Panc1 (cell line): Measurements from ENCODE around the gene CALD1. TPM values are rescaled to one million over a fixed set of nuclear protein-coding genes. Genes with fewer than 3 reads are reported as not detected.

ENCODE experiments used
- ATAC-seq: fragments of 200-7000 bp; cut with Tn5 transposase; 2 replicates; pipeline ENCODE4 v1.9.1; 2020; ENCODE audit warnings: mild to moderate bottlenecking, moderate library complexity
- BruUV-seq: library from RNA; stranded (reverse); fragments of 400-500 nt; replicated peaks from 2 replicates; lab custom pipeline; 2021; lab: Mats Ljungman, UMichigan
- CTCF ChIA-PET: fragments of 300-600 bp; sonication (Branson Sonifier 250); formaldehyde crosslinking; loops from one replicate; lab custom pipeline; 2022; ENCODE audit warnings: antibody characterized with exemption; lab: Charles Lee
- POLR2A ChIA-PET: fragments of 300-600 bp; sonication (Branson Sonifier 250); formaldehyde crosslinking; loops from one replicate; lab custom pipeline; 2022; ENCODE audit warnings: antibody characterized with exemption; lab: Charles Lee
- DNase-seq: peaks from one replicate; pipeline ENCODE4 v3.0.0-alpha.2; 2010; ENCODE audit warnings: low read depth, low spot score
- H3K27ac ChIP-seq: 2 replicates; pipeline ENCODE4 v1.5.1; 2011; ENCODE audit warnings: mild to moderate bottlenecking, low read length, inconsistent platforms
- H3K27me3 ChIP-seq: fragments of 200-500 bp; sonication (Bioruptor generic); 2 replicates; pipeline ENCODE4 v1.6.0; 2014; ENCODE audit warnings: low read length, inconsistent platforms; ENCODE audit not compliant: control insufficient read depth, insufficient read depth
- H3K36me3 ChIP-seq: fragments of 200-500 bp; sonication (Bioruptor generic); 2 replicates; pipeline ENCODE4 v1.5.1; 2014; ENCODE audit warnings: inconsistent platforms, mild to moderate bottlenecking, low read length, moderate library complexity; ENCODE audit not compliant: control insufficient read depth, insufficient read depth
- H3K4me1 ChIP-seq: 2 replicates; pipeline ENCODE4 v1.5.1; 2011; ENCODE audit warnings: inconsistent platforms, mild to moderate bottlenecking, low read length, moderate library complexity; ENCODE audit not compliant: control insufficient read depth, insufficient read depth
- H3K4me3 ChIP-seq, 2 experiments: 2 replicates each; pipeline ENCODE4 v1.5.1; 2011 to 2012; ENCODE audit warnings: low read depth in 2 of 2, low read length in 2 of 2, mild to moderate bottlenecking in 2 of 2, inconsistent platforms in 1 of 2, moderate library complexity in 1 of 2
- H3K9me3 ChIP-seq: fragments of 200-500 bp; sonication (Bioruptor generic); 2 replicates; pipeline ENCODE4 v1.5.1; 2014; ENCODE audit warnings: low read depth, mild to moderate bottlenecking, inconsistent platforms, low read length, moderate library complexity; ENCODE audit not compliant: control insufficient read depth, insufficient read depth
- POLR2AphosphoS5 ChIP-seq: IDR thresholded peaks from 2 replicates; pipeline ENCODE4 v1.6.1; 2012; ENCODE audit warnings: mild to moderate bottlenecking, low read depth, low read length, moderate library complexity
- REST ChIP-seq, 2 experiments: IDR thresholded peaks; 2 replicates each; pipeline ENCODE4 v1.6.1; 2011 to 2012; ENCODE audit warnings: low read depth in 2 of 2, control low read depth in 1 of 2, low read length in 1 of 2, mild to moderate bottlenecking in 1 of 2, moderate library complexity in 1 of 2; ENCODE audit not compliant: insufficient read depth in 1 of 2
- SIN3A ChIP-seq: IDR thresholded peaks from 2 replicates; pipeline ENCODE4 v1.6.1; 2012; ENCODE audit warnings: low read depth, mild to moderate bottlenecking, low read length, moderate library complexity, borderline replicate concordance; ENCODE audit not compliant: insufficient read depth
- TCF7L2 ChIP-seq: IDR thresholded peaks from 2 replicates; pipeline ENCODE4 v1.6.1; 2011; ENCODE audit warnings: mild to moderate bottlenecking, low read depth, low read length, inconsistent platforms
- in situ Hi-C: cut with HindIII; loops from 2 replicates; pipeline ENCODE4 v1.10.0; 2016; ENCODE audit warnings: low sequenced_read_pairs, low pct_unique_long_range_greater_than_20kb
- intact Hi-C: fragments of 100-400 bp; cut with micrococcal nuclease; formaldehyde crosslinking; loops from one replicate; pipeline ENCODE4 v1.10.0; 2022; ENCODE audit not compliant: unreplicated experiment
- total RNA-seq: library from RNA; stranded (reverse); gene quantifications from one replicate; pipeline ENCODE4 v1.2.1, GENCODE V29; 2021; ENCODE audit not compliant: unreplicated experiment
- TF ChIP-seq, protein P1 (sequence below): fragments of 450-650 bp; IDR thresholded peaks from 2 replicates; pipeline ENCODE4 v1.5.1; 2017; ENCODE audit warnings: mild to moderate bottlenecking

CALD1 gene
- total RNA-seq, 1 experiment from 2014 or later, result 9.2 TPM

GRCh38 chr7:134737566-134738345 lies 41.7 kb upstream of the CALD1 start:
- H3K4me1 ChIP-seq, result no peaks in the 10 kb centered on the region
- intact Hi-C loops, result no loop called here
- DNase-seq (no peak), ATAC-seq (no peak)
- no peak overlapping the region for H3K27ac ChIP-seq
- H3K27me3 ChIP-seq, result no peaks in the 10 kb centered on the region
- no peak for TF ChIP-seq TCF7L2
- TF ChIP-seq SIN3A, result no peak
- TF ChIP-seq, protein P1, sequence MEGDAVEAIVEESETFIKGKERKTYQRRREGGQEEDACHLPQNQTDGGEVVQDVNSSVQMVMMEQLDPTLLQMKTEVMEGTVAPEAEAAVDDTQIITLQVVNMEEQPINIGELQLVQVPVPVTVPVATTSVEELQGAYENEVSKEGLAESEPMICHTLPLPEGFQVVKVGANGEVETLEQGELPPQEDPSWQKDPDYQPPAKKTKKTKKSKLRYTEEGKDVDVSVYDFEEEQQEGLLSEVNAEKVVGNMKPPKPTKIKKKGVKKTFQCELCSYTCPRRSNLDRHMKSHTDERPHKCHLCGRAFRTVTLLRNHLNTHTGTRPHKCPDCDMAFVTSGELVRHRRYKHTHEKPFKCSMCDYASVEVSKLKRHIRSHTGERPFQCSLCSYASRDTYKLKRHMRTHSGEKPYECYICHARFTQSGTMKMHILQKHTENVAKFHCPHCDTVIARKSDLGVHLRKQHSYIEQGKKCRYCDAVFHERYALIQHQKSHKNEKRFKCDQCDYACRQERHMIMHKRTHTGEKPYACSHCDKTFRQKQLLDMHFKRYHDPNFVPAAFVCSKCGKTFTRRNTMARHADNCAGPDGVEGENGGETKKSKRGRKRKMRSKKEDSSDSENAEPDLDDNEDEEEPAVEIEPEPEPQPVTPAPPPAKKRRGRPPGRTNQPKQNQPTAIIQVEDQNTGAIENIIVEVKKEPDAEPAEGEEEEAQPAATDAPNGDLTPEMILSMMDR, result no peak
- no peak for TF ChIP-seq REST (IDR thresholded peaks at IDR 0.05; ENCODE audit: insufficient read depth in 1 of 2, low read depth in 2 of 2, low read length in 1 of 2)
- no peak for TF ChIP-seq POLR2AphosphoS5
- H3K4me3 ChIP-seq, result no peak overlapping the region
- no TSS peak for BruUV-seq
- in situ Hi-C loops, result no loop called here
- ChIA-PET POLR2A (no interaction called here), CTCF (no interaction called here)
- no peaks in the 10 kb centered on the region for H3K36me3 ChIP-seq
- no peaks in the 10 kb centered on the region for H3K9me3 ChIP-seq

DNA sequence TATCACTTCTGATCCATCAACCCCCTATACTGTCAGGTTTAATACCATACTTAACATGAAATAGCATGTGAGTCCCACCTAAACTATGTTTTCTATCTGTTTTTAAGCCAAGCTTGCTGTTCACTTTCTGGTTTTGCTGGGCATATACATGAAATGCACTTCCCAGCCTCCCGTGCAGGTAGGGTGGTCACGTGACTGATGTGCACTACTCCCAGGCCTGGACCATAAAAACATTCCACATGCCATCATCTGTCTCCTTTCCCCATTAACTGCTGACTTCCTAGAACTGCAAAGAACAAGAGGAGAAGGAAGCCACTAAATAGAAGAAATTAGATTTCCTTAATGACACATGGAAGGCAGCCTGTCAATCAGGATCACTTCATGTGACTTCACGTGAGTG lies 40.1 kb upstream of the CALD1 start:
- no peak for DNase-seq
- H3K9me3 ChIP-seq, result no peaks in the 10 kb centered on the region
- H3K4me3 ChIP-seq, result no peak overlapping the region
- no peaks in the 10 kb centered on the region for H3K4me1 ChIP-seq
- H3K27ac ChIP-seq, result no peak overlapping the region
- H3K36me3 ChIP-seq, result no peaks in the 10 kb centered on the region
- intact Hi-C loops, result no loop called here
- BruUV-seq, result no TSS peak
- no peak for TF ChIP-seq SIN3A
- TF ChIP-seq REST (IDR thresholded peaks at IDR 0.05; ENCODE audit: insufficient read depth in 1 of 2, low read depth in 2 of 2, low read length in 1 of 2), result no peak
- TF ChIP-seq, protein P1, result no peak
- TF ChIP-seq TCF7L2, result no peak
- TF ChIP-seq POLR2AphosphoS5, result no peak
- in situ Hi-C loops, result no loop called here
- POLR2A ChIA-PET, result no interaction called here
- CTCF ChIA-PET, result no interaction called here
- no peak for ATAC-seq
- no peaks in the 10 kb centered on the region for H3K27me3 ChIP-seq
